RWPE1 (cell line): ENCODE results near the gene SSTR5.

Experiments used
- CTCF ChIA-PET: fragments of 350-600 bp; sonication (Branson Sonifier 250); formaldehyde crosslinking; extraction: SDS; loops from one replicate; lab custom pipeline; 2021; lab: Yijun Ruan, JAX
- POLR2A ChIA-PET: fragments of 400-600 bp; formaldehyde crosslinking; extraction: SDS; loops from one replicate; lab custom pipeline; 2020; ENCODE audit warnings: antibody characterized with exemption; ENCODE audit not compliant: low non-redundant PET; lab: Yijun Ruan, JAX
- DNase-seq: peaks from one replicate; pipeline ENCODE4 v3.0.0; 2012; ENCODE audit warnings: low spot score
- H3K27ac ChIP-seq: fragments of 450-650 bp; 2 replicates; pipeline ENCODE4 v1.5.1; 2017
- CTCF ChIP-seq: fragments of 450-650 bp; conservative IDR thresholded peaks from 2 replicates; pipeline ENCODE4 v1.5.1; 2017; ENCODE audit warnings: low read depth, mild to moderate bottlenecking

The SSTR5 gene

DNA sequence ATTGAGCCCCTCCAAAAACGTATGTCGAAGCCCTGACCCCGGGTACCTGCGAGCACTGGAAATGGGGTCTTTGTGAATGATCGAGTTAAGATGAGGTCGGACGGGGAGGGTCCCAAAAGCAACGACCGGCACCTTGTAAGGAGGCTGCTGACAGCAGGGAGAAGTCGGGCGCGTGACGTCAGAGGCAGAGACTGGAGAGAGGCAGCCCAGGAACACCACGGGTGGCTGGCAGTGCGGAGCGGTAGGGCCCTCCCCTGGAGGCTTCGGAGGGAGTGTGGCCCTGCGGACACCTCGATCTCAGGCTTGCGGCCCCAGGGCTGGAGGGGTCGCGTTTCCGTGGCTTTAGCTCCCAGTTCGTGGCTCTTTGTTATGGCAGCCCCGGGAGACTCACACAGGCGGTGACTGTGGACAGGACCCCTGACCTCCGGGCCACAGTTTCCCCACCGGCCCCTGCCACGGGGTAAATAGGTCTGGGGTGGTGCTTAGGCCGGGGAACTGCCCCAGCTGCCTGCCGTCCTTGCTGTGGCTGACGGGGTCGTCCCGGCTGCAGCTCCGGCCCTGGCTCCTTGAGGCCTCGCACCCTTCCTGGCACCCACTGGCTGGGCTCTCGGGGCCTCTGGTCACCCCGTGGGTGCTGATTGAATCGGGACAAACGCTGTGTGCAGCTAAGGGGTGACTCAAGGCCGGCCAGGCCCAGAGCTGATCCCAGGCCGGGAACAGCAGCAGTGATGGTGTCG is 10.6 kb upstream of the SSTR5 start:
- POLR2A ChIA-PET: no interaction called here
- no peak for DNase-seq
- no peak overlapping the region for H3K27ac ChIP-seq
- TF ChIP-seq CTCF: no peak
- CTCF ChIA-PET: interaction anchor here (0.6 to 0.7 kb wide), 2 partner anchors 10 to 61 kb away, joined by 3 read pairs; no protein-coding TSS in a partner anchor

DNA sequence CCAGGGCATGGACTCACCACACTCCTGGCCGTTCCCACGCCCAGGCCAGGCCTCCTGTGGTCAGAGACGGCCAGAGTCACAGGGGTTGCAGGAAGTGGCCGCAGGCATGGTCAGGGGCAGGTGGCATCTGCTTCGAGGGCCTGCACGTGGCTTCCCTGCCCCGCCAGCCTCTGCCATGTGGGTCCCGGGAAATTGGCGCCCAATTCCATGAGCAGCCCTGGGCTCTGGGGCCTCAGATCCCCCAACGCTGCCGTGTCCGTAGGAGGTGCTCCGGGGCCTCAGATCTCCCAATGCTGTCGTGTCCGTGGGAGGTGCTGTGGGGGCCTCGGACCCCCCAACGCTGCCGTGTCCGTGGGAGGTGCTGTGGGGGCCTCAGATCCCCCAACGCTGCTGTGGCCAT is 9.7 kb upstream of the SSTR5 start:
- no peak for DNase-seq
- ChIA-PET CTCF (no interaction called here), POLR2A (no interaction called here)
- TF ChIP-seq CTCF: no peak
- no peak overlapping the region for H3K27ac ChIP-seq

DNA sequence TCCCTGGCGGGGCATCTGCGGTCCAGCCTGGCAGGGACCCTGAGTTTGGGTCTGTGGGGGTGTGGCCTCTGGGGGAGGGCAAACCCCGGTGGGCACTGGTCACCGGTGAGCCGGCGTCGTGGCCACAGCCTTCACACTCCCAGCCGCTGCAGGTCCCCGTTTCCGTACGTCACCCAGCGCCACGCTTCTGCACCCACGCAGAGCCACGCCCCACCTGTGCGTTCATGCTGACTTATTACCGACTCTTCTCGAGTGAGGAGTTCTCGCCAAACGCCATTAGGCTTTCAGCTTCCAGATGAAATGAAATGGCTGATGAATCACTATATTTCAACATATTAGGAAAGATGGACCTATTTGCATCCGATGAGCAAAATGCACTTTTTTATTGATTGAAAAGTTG is 8.8 kb upstream of the SSTR5 start:
- POLR2A ChIA-PET: no interaction called here
- TF ChIP-seq CTCF: no peak
- no peak overlapping the region for H3K27ac ChIP-seq
- no peak for DNase-seq
- CTCF ChIA-PET: no interaction called here

GRCh38 chr16:1065469-1066128 is 6.9 kb upstream of the SSTR5 start:
- DNase-seq: no peak
- no peak for TF ChIP-seq CTCF
- POLR2A ChIA-PET: no interaction called here
- CTCF ChIA-PET: no interaction called here
- H3K27ac ChIP-seq: no peak overlapping the region

- ChIA-PET CTCF (interaction anchor here (0.6 kb wide), 1 partner anchor 35 kb away, joined by 3 read pairs; no protein-coding TSS in a partner anchor), POLR2A (no interaction called here)
- DNase-seq: no peak
- no peak for TF ChIP-seq CTCF
- no peak overlapping the region for H3K27ac ChIP-seq
Observed at GRCh38 chr16:1066584-1067172, 5.9 kb upstream of the SSTR5 start.

GRCh38 chr16:1067629-1068028 is 4.9 kb upstream of the SSTR5 start:
- no peak overlapping the region for H3K27ac ChIP-seq
- ChIA-PET POLR2A (no interaction called here), CTCF (interaction anchor here (0.6 kb wide), 1 partner anchor 34 kb away, joined by 3 read pairs; no protein-coding TSS in a partner anchor)
- TF ChIP-seq CTCF: no peak
- DNase-seq: no peak
